Measurements from ENCODE around the gene POT1.

Gene POT1

DNA sequence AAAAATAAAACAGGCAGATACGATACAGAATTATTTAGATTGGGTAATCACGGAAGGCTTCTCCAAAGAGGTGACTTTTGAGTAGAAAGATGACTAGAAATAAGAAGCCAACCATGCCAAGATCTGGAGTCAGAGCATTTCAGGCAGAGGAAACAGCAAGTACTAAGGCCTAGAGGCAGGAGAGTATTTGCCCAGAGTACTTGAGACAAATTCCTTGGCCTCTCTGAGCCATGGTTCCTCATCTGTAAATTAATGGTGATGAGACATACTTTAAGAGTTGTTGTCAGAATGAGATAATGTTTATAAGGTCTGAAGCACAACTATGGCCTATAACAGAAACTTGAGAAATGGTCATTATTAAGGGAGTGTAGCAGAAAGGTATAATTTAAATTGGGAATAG, 148.2 kb downstream of the POT1 start:
- TF ChIP-seq, protein P1, sequence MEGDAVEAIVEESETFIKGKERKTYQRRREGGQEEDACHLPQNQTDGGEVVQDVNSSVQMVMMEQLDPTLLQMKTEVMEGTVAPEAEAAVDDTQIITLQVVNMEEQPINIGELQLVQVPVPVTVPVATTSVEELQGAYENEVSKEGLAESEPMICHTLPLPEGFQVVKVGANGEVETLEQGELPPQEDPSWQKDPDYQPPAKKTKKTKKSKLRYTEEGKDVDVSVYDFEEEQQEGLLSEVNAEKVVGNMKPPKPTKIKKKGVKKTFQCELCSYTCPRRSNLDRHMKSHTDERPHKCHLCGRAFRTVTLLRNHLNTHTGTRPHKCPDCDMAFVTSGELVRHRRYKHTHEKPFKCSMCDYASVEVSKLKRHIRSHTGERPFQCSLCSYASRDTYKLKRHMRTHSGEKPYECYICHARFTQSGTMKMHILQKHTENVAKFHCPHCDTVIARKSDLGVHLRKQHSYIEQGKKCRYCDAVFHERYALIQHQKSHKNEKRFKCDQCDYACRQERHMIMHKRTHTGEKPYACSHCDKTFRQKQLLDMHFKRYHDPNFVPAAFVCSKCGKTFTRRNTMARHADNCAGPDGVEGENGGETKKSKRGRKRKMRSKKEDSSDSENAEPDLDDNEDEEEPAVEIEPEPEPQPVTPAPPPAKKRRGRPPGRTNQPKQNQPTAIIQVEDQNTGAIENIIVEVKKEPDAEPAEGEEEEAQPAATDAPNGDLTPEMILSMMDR (conservative IDR thresholded peaks at IDR 0.05; ENCODE audit: low read depth): no peak
- CTCF ChIA-PET: no interaction called here

DNA sequence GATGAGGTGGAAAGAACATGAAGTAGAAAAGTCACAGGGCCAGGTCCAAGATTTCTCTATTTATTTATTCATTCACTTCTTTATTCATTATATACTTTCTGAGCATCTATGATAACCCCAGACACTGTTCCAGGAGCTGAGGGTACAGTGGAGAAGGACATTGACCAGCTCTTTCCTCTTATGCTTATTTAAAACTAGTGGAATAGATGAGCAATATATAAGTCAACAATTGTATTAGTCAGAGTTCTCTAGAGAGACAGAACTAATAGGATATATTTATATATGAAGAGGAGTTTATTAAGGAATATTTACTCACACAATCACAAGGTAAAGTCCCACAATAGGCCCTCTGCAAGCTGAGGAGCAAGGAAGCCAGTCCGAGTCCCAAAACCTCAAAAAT, 149.0 kb downstream of the POT1 start:
- DNase-seq (ENCODE audit: low spot score): no peak
- no peak overlapping the region for H3K27ac ChIP-seq
- TF ChIP-seq, protein P1 (conservative IDR thresholded peaks at IDR 0.05; ENCODE audit: low read depth): no peak
- ChIA-PET POLR2A (ENCODE audit: low non-redundant PET) (no interaction called here), CTCF (no interaction called here)

More for the DNA sequence above, 148.2 kb downstream of the POT1 start:
- no peak for DNase-seq (ENCODE audit: low spot score)
- POLR2A ChIA-PET (ENCODE audit: low non-redundant PET): no interaction called here
- no peak overlapping the region for H3K27ac ChIP-seq

DNA sequence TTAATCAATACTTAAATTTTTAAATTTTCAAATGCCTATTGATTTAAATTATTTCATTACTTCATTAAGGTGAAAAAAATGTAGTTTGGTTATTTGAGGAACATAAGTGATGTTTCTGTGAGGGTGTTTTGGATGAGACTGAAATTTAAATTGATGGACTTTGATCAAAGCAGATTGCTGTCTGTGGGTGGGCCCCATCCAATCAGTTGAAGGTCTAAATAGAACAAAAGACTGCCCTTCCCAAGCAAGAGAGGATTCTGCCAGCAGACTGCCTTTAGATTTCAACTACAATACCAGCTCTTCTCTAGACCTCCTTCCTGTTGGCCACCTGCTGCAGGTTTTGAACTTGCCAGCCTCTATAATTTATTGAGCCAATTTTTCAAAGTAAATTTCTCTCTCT, 149.6 kb downstream of the POT1 start:
- no peak for DNase-seq (ENCODE audit: low spot score)
- TF ChIP-seq, protein P1 (conservative IDR thresholded peaks at IDR 0.05; ENCODE audit: low read depth): no peak
- CTCF ChIA-PET: no interaction called here
- POLR2A ChIA-PET (ENCODE audit: low non-redundant PET): no interaction called here
- no peak overlapping the region for H3K27ac ChIP-seq

DNA sequence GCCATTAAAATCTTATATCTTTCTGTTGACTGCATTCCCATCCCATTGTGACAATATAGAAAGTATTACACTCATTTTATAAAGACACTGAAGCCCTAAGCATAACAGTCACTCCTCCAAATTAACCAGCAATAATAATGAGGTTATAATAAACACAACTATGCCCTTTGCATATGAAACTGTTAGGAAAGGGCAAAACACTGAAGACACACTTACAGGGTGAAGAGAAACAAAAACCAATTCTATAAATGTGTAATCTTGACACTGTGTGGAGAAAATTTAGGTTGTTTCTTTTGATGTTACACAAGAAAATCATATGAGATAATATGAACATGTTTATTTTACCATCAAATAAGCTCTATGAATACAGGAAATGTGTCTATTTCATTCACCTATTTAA, 150.0 kb downstream of the POT1 start:
- TF ChIP-seq, protein P1 (conservative IDR thresholded peaks at IDR 0.05; ENCODE audit: low read depth): no peak
- POLR2A ChIA-PET (ENCODE audit: low non-redundant PET): no interaction called here
- CTCF ChIA-PET: interaction anchor here (0.7 kb wide), 1 partner anchor 204 kb away, joined by 3 read pairs; no protein-coding TSS in a partner anchor
- no peak overlapping the region for H3K27ac ChIP-seq
- no peak for DNase-seq (ENCODE audit: low spot score)

DNA sequence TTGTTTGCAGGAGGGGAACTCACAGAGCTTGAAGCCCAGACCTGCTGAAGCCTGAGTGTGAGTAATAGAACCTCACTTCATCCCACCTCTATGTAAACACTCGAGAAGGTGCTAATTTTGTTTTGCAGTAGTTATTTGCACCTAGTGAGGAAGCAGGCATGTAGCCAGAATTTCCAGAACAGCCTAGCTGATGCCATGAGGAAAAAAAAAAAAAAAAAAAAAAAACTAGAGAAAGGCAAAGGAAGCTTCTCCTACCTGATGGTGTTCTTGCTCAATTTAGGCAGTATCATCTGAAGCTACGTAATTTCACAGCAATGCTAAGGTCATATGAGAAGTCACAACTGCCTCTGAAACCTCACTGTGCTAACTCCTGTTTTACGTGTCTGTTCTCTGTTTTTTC, 150.4 kb downstream of the POT1 start:
- ChIA-PET POLR2A (ENCODE audit: low non-redundant PET) (no interaction called here), CTCF (interaction anchor here (0.7 kb wide), 1 partner anchor 203 kb away, joined by 3 read pairs; no protein-coding TSS in a partner anchor)
- DNase-seq (ENCODE audit: low spot score): no peak
- H3K27ac ChIP-seq: no peak overlapping the region
- TF ChIP-seq, protein P1 (conservative IDR thresholded peaks at IDR 0.05; ENCODE audit: low read depth): no peak

DNA sequence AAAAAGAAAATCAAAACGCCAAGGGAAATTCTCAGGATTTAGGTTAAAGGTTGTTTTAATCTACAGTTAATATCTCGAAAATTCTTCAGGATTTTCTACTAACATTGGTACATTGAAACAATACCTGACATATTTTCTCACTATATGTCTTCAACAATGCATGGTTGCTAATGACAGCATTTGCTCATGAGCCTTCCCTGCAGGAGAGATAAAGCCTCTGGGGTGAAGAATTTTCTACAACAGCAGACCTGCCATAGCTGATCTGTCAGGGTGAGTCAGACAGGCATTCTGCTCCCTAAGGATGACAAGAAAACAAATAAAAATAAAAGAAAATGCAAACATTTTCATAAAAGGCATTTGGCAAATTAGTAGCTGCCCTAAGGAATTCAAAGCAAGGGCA, 152.4 kb downstream of the POT1 start:
- DNase-seq (ENCODE audit: low spot score): no peak
- CTCF ChIA-PET: no interaction called here
- no peak overlapping the region for H3K27ac ChIP-seq
- POLR2A ChIA-PET (ENCODE audit: low non-redundant PET): no interaction called here
- TF ChIP-seq, protein P1 (conservative IDR thresholded peaks at IDR 0.05; ENCODE audit: low read depth): no peak

DNA sequence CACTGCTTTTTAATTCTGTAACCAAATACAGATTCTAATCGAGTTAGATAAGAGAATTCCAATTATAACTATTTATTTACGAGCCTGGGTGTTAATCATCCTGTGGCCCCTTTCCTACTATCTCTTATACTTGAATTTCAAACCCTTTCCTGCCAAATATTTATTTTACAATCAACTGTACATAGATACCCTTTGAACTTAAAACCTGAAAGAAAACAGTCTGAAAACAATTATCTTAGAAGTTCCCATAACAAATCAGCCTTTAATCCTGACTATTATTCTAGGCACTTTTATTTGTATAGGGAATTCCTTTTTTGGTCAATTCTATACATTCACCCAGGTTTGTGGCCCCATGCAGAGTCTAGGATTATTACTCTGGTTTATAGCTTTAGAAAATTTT, 153.5 kb downstream of the POT1 start:
- DNase-seq (ENCODE audit: low spot score): no peak
- CTCF ChIA-PET: no interaction called here
- POLR2A ChIA-PET (ENCODE audit: low non-redundant PET): no interaction called here
- TF ChIP-seq, protein P1 (conservative IDR thresholded peaks at IDR 0.05; ENCODE audit: low read depth): no peak
- no peak overlapping the region for H3K27ac ChIP-seq
